Measurements from ENCODE around the gene AZGP1. TPM values are rescaled to one million over a fixed set of nuclear protein-coding genes. Genes with fewer than 3 reads are reported as not detected.
A peak's percentile ranks its signal among the peaks of the same experiment; 100 is the strongest.
"Not testable (repeated sequence)": the region's sequence is repeated elsewhere in the genome, so short reads cannot be mapped to it uniquely, and the experiment has no call there.

The AZGP1 gene
- total RNA-seq, 1 donor from 2014 or later = not detected

DNA sequence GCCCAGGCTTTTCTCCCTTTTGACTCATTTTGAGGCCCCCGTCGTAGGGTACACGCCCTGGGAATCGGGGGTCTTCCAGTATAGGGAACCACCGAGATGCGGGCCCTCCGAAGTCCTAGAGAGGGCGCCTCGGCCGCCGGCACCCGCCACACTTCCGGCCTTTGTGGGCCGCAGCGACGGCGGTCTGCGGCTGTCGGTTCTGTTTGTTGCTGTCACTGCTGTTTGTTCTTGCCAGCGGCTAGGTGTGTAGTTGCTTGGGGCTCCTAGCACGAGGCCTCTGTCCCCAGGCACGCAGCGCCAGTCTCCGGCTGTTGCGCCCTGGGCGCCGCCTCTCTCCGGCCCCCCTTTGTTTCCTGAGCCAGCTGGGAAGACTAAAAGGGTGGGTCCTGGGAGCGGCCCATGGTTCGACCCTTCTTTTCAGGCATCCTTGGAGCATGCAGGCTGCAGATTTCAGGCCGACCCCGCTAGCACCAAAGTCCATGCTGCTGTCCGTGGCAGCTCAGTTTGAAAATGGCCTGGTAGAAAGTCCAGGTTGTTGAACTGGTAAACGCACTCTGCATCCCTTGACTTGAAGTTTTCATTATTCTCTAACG is 21.8 kb upstream of the AZGP1 start:
- peak in 1 of 2 donors; percentile 65 for DNase-seq (ENCODE audit: low read depth in 2 of 2)

DNA sequence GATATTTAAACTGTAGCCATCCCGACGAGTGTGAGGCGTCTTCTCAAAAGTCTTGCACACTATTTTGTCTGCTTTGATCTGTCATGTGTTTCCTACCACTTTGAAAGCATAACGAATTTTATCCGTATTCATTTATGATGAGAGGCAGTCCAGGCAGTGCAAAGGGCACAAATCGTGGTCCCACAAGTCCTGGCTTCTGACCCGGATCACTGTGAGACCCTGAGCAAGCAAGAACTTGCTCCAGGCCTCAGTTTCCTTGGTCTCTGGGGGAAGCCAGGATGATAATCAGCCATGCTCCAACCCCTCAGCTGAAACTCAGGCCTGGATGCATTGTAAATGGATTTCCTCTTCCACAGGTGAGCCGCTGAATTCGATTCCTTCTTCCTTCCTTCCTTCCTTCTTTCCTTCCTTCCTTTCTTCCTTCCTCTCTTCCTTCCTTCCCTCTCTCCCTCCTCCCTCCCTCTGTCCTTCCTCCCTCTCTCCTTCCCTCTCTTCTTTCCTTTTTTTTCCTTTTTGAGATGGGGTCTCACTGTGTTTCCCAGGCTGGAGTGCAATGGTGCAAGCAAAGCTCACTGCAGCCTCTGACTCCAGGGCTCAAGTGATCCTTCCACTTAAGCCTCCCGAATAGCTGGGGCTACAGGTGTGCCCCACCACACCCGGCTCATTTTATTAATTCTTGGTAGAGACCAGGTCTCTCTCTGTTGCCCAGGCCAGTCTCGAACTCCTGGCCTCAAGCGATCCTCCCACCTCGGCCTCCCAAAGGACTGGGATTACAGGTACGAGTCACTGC is 21.1 kb upstream of the AZGP1 start:
- DNase-seq (ENCODE audit: low read depth in 2 of 2) = no peak

DNA sequence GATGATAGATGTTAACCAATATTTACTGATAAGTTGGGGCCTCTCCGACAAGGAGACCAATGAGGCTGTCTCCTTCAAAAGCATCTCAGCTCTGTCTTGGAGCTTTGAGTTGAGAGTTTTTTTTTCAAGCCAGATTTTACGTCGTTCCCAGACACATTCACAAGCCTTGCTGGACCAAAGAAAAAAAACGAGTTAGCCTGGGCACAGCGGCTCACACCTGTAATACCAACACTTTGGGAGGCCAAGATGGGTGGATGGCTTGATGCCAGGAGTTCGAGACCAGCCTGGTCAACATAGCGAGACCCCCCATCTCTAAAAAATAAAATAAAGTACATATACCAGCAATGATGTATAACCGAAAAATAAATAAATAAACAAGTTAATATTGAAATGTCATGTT is 19.0 kb upstream of the AZGP1 start:
- DNase-seq (ENCODE audit: low read depth in 2 of 2) = no peak

DNA sequence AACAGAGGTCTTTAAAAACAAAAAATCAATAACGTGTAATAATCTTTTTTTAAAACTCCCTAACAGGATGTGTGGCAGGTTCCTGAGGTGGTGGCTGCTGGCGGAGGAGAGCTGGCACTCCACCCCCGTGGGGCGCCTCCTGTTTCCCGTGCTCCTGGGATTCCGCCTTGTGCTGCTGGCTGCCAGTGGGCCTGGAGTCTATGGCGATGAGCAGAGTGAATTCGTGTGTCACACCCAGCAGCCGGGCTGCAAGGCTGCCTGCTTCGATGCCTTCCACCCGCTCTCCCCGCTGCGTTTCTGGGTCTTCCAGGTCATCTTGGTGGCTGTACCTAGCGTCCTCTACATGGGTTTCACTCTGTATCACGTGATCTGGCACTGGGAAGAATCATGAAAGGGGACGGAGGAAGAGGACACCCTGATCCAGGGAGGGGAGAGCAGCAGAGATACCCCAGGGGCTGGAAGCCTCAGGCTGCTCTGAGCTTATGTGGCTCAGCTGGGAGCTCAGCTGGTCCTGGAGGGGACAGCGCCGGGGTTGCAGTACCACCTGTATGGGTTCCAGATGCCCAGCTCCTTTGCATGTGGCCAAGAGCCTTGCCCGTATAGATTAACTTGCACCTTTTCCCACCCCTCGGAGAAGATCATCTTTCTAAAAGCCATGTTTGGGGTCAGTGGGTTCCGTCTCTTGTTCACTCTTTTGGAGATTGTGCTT is 16.7 kb upstream of the AZGP1 start:
- DNase-seq (ENCODE audit: low read depth in 2 of 2) = no peak

DNA sequence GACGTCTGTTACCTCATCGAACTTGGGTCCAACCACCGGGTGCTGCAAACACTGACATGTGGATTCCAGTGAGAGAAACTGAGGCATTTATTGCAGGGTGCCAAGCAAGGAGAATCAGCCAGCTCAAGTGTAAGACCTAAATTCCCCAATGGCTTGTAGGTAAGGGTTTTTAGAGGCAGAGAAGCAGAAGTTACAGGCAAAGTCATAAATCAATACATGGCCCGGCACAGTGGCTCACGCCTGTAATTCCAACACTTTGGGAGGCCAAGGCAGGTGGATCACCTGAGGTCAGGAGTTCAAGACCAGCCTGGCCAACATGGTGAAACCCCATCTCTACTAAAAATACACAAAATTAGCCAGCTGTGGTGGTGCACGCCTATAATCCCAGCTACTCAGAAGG is 15.7 kb upstream of the AZGP1 start:
- DNase-seq (ENCODE audit: low read depth in 2 of 2) = not testable (repeated sequence)

DNA sequence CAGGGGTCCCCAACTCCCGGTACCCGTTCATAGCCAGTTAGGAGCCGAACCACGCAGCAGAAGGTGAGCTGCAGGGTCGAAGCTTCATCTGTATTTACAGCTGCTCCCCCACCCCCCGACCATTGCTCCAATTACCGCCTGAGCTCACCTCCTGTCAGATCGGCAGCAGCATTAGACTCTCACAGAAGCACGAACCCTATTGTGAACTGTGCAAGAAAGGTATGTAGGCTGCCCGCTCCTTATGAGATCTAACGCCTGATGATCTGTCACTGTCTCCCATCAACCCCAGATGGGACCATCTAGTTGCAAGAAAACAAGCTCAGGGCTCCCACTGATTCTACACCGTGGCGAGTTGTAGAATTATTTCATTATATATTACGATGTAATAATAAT is 14.6 kb upstream of the AZGP1 start:
- DNase-seq (ENCODE audit: low read depth in 2 of 2) = no peak

DNA sequence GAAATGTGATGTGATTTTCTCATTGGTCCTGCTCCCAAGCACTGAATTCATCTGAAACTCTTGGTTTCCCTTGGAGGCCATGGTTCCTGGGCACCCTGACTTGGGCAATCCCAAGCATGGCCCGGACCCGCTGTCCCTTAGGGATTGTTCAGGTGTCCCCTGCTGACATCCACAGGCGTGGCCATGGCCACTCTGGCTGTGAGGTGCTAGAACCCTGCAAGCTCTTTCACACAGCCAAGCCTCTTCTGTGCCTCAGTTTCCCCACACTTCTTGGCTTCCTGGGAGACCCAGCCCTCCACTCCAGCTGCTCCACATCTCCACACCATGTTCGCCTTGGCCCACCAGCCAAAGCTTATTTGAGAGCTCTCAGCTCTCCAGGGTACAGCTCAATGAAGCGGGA is 12.0 kb upstream of the AZGP1 start:
- DNase-seq (ENCODE audit: low read depth in 2 of 2) = no peak

DNA sequence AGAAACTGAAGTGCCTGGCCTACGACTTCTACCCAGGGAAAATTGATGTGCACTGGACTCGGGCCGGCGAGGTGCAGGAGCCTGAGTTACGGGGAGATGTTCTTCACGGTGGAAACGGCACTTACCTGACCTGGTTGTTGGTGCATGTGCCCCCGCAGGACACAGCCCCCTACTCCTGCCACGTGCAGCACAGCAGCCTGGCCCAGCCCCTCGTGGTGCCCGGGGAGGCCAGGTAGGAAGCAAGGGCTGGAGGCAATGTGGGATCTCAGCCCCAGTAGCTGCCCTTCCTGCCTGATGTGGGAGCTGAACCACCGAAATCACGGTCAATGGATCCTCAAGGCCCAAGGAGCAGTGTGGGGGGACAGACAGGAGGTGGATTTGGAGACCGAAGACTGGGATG is 11.5 kb upstream of the AZGP1 start:
- not testable (repeated sequence) for DNase-seq (ENCODE audit: low read depth in 2 of 2)

DNA sequence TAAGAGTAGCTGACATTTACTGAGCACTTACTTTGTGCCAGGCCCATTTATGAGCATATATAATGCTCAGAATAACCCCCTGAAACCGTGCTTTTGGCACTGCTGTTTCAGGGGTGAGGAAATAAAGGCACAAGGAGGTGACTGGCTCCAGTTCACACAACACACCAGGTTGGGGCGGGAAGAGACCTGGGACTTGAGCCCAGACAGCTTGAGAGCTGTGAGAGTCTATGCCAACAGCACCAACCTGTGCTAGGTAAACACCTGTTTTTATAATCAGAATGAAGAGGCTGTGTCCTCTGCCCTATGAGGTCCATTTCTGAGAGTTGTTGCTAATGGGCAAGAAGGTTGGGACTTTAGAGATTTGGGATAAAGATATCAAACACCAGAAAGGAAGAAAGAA is 8.8 kb upstream of the AZGP1 start:
- no peak for DNase-seq (ENCODE audit: low read depth in 2 of 2)

DNA sequence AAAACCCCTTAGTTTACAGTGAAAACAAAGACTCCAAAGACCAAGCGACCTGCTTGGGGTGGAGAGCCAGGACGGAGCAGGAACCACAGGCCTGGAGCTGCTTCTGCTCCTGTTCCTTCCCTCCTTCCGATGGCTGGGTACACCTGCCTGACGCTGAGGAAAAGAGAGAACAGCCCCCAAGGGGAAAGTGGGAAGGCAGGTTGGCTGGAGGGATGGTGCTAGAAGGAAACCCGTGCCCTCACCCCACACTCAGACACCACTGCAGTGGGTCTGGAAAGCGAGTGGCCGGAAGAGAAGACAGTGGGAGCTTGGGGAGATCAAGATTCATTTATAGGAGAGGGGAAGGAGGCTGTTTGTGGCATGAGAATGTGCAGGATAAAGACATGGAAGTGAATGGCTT is 5.2 kb upstream of the AZGP1 start:
- not testable (repeated sequence) for DNase-seq (ENCODE audit: low read depth in 2 of 2)

DNA sequence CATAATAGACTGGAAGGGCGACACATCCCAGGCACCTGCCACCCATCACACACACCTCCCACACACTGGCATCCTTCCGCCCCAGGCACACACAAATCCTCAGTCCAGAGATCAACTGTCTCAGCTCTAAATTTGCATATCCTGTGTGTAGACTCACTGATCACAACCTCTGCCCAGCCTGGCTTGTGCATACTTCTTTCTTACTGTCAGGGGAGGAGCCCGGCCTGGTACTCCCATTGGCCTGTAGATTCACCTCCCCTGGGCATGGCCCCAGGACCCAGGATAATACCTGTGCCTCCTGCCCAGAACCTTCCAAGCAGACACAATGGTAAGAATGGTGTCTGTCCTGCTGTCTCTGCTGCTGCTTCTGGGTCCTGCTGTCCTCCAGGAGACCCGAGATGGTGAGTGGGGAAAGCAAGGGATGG is 4.6 kb upstream of the AZGP1 start:
- DNase-seq (ENCODE audit: low read depth in 2 of 2) = not testable (repeated sequence)

DNA sequence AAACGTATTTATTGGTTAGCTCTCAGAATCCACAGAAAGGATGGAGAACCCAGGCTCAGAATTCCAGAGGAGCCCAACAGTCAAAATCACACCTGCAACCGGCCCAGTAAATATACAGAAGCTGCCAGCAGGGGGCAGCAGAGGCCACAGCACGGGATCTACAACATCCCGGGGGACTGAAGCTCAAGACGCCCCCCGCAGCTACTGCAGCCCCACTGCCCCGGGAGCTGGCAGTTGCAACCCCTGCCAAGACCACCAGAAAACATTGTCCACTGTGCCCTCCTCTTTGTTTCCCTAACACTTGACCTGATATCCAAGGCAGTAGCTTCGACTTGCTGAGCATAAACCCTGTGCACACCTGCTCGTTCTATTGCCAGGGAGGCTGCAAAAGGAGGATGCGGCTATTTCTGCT is 4.0 kb upstream of the AZGP1 start:
- not testable (repeated sequence) for DNase-seq (ENCODE audit: low read depth in 2 of 2)

DNA sequence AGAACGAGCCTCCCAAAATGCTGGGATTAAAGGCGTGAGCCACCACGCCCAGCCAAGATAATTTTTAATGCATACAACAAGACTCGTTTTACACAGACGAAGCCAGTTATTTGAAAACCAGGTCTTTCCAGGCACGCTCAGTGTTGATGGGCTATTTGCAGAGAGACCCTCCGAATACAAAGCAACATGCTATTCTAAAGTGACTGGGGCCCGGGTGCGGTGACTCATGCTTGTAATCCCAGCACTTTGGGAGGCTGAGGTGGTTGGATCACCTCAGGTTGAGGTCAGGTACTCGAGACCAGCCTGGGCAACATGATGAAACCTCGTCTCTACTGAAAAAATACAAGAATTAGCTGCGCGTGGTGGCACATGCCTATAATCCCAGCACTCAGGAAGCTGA is 795 bp upstream of the AZGP1 start:
- no peak for DNase-seq (ENCODE audit: low read depth in 2 of 2)

DNA sequence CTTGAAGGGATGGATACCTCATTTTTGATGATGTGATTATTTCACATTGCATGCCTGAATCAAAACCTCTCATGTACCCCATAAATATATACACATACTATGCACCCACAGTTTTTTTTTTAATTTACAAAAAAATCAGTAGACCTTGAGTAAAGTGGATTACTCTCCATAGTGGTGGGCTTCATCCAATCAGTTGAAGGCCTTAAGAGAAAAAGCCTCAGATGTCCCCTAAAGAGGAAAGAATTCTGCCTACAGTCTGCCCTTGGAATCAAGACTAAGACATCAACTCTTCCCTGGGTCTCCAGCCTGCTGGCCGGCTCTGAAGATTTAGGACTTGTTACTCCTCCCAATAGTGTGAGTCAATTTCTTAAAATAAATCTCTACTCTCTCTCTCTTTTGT is 1.1 kb downstream of the AZGP1 start:
- no peak for DNase-seq (ENCODE audit: low read depth in 2 of 2)

DNA sequence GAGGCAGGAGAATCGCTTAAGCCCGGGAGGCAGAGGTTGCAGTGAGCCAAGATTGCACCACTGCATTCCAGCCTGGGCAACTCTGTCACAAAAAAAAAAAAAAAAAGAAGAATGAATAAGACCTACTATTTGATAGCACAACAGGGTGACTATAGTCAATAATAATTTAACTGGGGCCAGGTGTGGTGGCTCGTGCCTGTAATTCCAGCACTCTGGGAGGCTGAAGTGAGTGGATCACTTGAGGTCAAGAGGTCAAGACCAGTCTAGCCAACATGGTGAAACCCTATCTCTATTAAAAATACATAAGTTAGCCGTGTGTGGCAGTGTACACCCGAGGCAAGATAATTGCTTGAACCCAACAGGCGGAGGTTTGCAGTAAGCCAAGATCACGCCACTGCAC is 2.0 kb downstream of the AZGP1 start:
- not testable (repeated sequence) for DNase-seq (ENCODE audit: low read depth in 2 of 2)

DNA sequence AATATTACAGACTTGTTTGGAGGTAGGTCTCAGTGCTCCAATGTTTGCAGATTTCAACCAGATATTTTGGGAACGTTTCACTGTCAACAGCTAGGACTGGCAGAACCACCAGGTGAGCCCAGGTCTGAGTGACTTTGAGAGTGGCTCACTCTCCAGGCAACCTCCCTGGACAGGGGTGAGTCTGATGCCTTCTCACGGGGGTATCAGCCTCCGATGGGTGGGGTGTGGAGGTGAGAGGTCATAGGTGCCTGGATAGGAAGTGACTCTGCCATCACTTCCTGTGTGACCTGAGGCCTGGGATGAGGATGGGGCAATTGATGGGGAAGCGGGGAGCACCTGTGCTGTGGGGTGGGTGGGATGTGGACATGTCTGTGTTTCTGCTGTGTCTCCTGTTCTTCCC is 4.6 kb downstream of the AZGP1 start:
- no peak for DNase-seq (ENCODE audit: low read depth in 2 of 2)

DNA sequence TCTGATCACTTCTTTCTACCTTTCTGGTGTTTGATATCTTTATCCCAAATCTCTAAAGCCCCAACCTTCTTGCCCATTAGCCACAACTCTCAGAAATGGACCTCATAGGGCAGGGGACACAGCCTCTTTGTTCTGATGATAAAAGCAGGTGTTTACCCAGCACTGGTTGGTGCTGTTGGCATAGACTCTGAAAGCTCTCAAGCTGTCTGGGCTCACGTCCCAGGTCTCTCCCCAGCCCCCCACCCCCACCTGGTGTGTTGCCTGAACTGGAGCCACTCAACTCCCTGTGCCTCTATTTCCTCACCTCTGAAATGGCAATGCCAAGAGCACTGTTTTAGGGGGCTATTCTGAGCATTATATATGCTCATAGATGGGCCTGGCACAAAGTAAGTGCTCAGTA is 6.0 kb downstream of the AZGP1 start:
- not testable (repeated sequence) for DNase-seq (ENCODE audit: low read depth in 2 of 2)

DNA sequence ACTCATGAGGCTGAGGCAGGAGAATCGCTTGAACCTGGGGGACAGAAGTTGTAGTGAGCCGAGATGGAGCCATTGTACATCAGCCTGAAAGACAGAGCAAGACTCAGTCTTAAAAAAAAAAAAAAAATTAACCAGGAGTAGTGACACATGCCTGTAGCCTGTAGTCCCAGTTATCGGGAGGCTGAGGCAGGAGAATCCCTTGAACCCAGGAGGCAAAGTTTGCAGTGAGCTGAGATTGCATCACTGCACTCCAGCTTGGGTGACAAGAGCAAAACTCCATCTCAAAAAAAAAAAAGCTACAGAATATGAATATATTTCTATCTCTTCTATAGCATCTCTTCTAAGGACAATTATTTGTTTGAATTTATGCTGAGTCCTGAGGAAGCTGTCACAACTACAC is 6.5 kb downstream of the AZGP1 start:
- DNase-seq (ENCODE audit: low read depth in 2 of 2) = no peak

DNA sequence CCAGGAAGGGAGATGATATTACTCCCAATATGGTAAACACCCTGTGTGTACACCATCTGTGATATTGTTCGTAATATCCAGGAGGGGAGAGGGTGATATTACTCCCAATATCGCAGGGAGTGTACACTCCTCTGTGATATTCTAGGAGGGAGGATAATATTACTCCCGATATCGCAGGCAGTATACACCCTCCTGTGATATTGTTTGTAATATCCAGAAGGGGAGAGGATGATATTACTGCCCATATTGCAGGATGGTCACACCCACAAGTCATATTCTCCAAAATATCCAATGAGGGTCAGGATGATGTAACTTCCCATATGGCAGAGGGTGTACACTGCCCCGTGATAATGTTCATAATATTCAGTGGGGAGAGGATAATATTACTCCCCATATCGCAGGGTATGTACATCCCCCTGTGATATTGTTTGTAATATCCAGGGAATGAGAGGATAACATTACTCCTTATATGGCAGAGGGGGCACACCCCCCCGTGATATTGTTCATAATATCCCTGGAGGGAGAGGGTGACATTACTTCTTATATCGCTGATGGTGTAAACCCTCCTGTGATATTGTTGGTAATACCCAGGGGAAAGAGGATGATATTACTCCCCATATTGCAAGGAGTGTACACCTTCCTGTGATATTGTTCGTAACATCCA is 17.1 kb downstream of the AZGP1 start:
- DNase-seq (ENCODE audit: low read depth in 2 of 2) = no peak

DNA sequence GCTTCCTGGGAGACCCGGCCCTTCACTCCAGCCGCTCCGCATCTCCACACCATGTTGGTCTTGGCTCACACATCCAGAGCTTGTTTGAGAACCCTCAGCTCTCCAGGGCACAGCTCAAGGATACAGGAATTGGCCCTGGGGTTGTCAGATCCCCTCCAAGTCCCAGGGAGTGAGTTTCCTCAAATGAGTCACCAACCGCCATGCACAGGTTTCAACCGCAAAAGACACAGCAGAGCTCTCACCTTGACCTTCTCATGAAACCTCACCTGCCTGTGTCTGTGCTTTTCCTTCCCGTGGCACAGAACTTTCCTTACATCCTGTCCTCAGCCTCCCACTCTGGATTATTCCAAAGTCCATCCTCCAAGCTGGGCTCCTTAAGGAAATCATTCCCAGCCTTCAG is 20.6 kb downstream of the AZGP1 start:
- DNase-seq (ENCODE audit: low read depth in 2 of 2) = no peak

DNA sequence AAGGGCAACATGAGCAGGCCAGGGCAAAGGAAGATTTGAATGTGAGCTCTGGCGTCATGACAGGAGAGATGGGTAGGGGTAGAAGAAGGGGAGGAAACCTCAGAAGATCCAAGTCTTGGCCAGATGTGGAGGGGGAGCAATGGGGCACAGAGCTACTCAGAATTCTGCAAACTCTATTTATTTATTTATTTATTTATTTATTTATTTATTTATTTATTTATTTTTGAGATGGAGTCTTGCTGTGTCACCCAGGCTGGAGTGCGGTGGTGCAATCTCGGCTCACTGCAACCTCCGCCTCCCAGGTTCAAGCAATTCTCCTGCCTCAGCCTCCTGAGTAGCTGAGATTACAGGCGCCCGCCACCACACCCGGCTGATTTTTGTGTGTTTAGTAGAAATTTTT is 21.2 kb downstream of the AZGP1 start:
- not testable (repeated sequence) for DNase-seq (ENCODE audit: low read depth in 2 of 2)

DNA sequence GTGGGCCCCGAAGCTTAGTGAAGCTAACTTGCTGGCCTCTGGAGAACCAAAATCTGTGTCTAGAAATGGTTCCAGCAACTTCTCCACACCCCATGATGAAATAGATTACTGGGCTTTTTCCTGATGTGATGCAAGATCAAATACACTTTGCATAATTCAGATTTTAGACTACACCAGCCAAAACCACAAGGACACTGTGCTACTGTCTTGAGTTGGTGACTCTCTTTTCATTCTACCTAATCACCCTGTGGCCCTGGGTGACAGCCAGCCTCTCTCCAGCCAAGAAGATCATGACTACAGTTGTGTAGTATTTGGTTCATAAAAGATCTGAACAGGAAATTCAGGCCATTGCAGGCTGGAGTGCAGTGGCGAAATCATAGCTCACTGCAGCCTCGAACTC is 22.2 kb downstream of the AZGP1 start:
- DNase-seq (ENCODE audit: low read depth in 2 of 2) = no peak
